Esophagus muscularis mucosa (tissue), 4 donors: Measurements from ENCODE around the gene PLXNB3. TPM values are rescaled to one million over a fixed set of nuclear protein-coding genes. Genes with fewer than 3 reads are reported as not detected.
"Not testable (repeated sequence)": the region's sequence is repeated elsewhere in the genome, so short reads cannot be mapped to it uniquely, and the experiment has no call there.

Experiments used
- DNase-seq: peaks from one replicate; pipeline ENCODE4 v3.0.0-alpha.2; 2017; ENCODE audit errors: extremely low spot score
- H3K27ac ChIP-seq, 4 donors: fragments of 200-600 bp; sonication (generic); replicated peaks in 1 of 4; 1 replicate in 3 of 4; 2 replicates in 1 of 4; pipeline ENCODE4 v1.5.1; 2016 to 2019; ENCODE audit warnings: mild to moderate bottlenecking in 1 of 4
- H3K27me3 ChIP-seq, 4 donors: fragments of 200-600 bp; sonication (generic); one replicate each; pipeline versions ENCODE4 v1.5.1 to v1.6.0; 2016 to 2019
- H3K36me3 ChIP-seq, 4 donors: fragments of 200-600 bp; sonication (generic); one replicate each; pipeline ENCODE4 v1.5.1; 2016 to 2019
- H3K4me1 ChIP-seq, 4 donors: fragments of 200-600 bp; sonication (generic); one replicate each; pipeline ENCODE4 v1.5.1; 2016 to 2019
- H3K4me3 ChIP-seq, 4 donors: fragments of 200-600 bp; sonication (generic); 1 replicate in 2 of 4; 2 replicates in 2 of 4; pipeline ENCODE4 v1.5.1; 2016 to 2019; ENCODE audit warnings: mild to moderate bottlenecking in 4 of 4, moderate library complexity in 1 of 4
- H3K9me3 ChIP-seq, 4 donors: fragments of 200-600 bp; sonication (generic); 1 replicate in 3 of 4; 2 replicates in 1 of 4; pipeline ENCODE4 v1.5.1; 2016 to 2019
- EP300 ChIP-seq: sonication (generic); formaldehyde crosslinking; IDR thresholded peaks from one replicate; pipeline ENCODE4 v1.6.1; 2017; ENCODE audit warnings: antibody characterized with exemption
- POLR2A ChIP-seq: fragments of 450-650 bp; IDR thresholded peaks from one replicate; pipeline ENCODE4 v1.6.1; 2017; ENCODE audit warnings: antibody characterized with exemption, moderate library complexity, mild to moderate bottlenecking, low read depth
- POLR2AphosphoS5 ChIP-seq, 2 donors: sonication (generic); formaldehyde crosslinking; IDR thresholded peaks; one replicate each; pipeline ENCODE4 v1.6.1; 2017; ENCODE audit warnings: antibody characterized with exemption in 2 of 2
- WGBS: methylation state at CpG from one replicate; pipeline ENCODE4 v1.1.5; 2018; 5-methylcytosine and 5-hydroxymethylcytosine counted together
- intact Hi-C: fragments of 100-400 bp; cut with DNase I; formaldehyde crosslinking; loops from one replicate; pipeline ENCODE4 v1.15.1; 2023
- total RNA-seq, 4 donors: library from RNA; depleted of rRNA; stranded (reverse); fragments of >200 nt; gene quantifications; one replicate each; pipeline versions ENCODE4 v1.1.0 to v1.2.1, GENCODE V29; 2016
- TF ChIP-seq, protein P1 (sequence below), 3 experiments: fragments of 200-600 bp in 2 of 3; fragments of 450-650 bp in 1 of 3; sonication (generic) in 2 of 3; IDR thresholded peaks; one replicate each; pipeline ENCODE4 v1.5.1; 2017 to 2019; ENCODE audit warnings: antibody characterized with exemption in 3 of 3, mild to moderate bottlenecking in 2 of 3, moderate library complexity in 1 of 3

Gene PLXNB3
- total RNA-seq, 4 donors from 2014 or later, result 6.1 to 21.9 (median 17.6) TPM

DNA sequence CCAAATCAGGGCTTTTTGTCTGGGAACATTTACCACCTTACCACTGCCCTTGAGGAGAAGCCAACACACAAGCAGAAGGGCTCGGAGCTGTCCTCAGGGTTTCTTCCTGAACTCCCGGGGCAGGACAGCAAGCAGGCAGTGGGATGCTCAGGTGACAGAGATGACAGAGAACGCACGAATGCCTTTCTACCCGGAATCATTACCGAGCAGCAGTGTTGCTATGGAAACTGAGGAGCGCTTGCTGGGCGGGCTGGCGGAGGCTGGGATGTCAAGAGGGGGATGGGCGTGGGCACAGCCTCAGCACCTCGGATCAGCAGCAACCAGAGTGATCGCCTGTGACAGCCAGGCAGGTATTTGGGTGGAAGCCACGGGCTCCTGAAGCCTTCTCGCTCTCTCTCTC is 48.2 kb downstream of the PLXNB3 start:
- Histone ChIP-seq H3K27ac (no peak overlapping the region), H3K36me3 (no peaks in the 10 kb centered on the region), H3K4me3 (no peak overlapping the region), H3K9me3 (peaks cover 0 to 4% (median 0%) of the 10 kb centered on the region in 4 donors), H3K4me1 (no peaks in the 10 kb centered on the region), H3K27me3 (no peaks in the 10 kb centered on the region)
- TF ChIP-seq POLR2A, result no peak
- TF ChIP-seq POLR2AphosphoS5 (IDR thresholded peaks at IDR 0.05), result no peak
- TF ChIP-seq EP300, result no peak
- TF ChIP-seq, protein P1, sequence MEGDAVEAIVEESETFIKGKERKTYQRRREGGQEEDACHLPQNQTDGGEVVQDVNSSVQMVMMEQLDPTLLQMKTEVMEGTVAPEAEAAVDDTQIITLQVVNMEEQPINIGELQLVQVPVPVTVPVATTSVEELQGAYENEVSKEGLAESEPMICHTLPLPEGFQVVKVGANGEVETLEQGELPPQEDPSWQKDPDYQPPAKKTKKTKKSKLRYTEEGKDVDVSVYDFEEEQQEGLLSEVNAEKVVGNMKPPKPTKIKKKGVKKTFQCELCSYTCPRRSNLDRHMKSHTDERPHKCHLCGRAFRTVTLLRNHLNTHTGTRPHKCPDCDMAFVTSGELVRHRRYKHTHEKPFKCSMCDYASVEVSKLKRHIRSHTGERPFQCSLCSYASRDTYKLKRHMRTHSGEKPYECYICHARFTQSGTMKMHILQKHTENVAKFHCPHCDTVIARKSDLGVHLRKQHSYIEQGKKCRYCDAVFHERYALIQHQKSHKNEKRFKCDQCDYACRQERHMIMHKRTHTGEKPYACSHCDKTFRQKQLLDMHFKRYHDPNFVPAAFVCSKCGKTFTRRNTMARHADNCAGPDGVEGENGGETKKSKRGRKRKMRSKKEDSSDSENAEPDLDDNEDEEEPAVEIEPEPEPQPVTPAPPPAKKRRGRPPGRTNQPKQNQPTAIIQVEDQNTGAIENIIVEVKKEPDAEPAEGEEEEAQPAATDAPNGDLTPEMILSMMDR (IDR thresholded peaks at IDR 0.05), result no peak
- no peak for DNase-seq
- intact Hi-C loops, result no loop called here
- WGBS, result 72% methylated on average over 12 of the region's 14 CpGs

DNA sequence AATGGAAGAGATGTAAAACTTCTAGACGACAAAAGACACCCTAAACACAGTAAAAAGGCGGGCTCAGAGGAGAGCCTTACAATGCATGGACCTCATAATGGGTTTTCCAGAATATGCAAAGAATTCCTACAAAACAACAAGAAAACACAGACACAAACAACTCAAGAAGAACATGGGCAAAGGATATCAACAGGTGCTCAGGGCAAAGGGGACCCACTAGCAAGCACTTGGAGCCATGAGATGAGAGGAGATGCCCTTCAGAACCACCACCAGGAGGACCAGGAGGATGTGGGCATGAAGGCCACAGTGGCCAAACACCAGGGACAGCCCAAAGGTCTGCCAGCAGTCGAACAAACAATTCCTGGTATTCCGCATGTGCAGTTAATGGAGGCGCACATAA is 49.1 kb downstream of the PLXNB3 start:
- TF ChIP-seq POLR2A (no peak), POLR2AphosphoS5 (IDR thresholded peaks at IDR 0.05) (no peak)
- TF ChIP-seq, protein P1 (IDR thresholded peaks at IDR 0.05), result no peak
- H3K9me3 ChIP-seq, result peaks cover 0 to 4% (median 0%) of the 10 kb centered on the region in 4 donors
- no peaks in the 10 kb centered on the region for H3K27me3 ChIP-seq
- no peak overlapping the region for H3K4me3 ChIP-seq
- H3K4me1 ChIP-seq, result no peaks in the 10 kb centered on the region
- intact Hi-C loops, result no loop called here
- no peak overlapping the region for H3K27ac ChIP-seq
- 92% methylated on average over 5 of the region's 5 CpGs for WGBS
- H3K36me3 ChIP-seq, result no peaks in the 10 kb centered on the region
- no peak for DNase-seq

DNA sequence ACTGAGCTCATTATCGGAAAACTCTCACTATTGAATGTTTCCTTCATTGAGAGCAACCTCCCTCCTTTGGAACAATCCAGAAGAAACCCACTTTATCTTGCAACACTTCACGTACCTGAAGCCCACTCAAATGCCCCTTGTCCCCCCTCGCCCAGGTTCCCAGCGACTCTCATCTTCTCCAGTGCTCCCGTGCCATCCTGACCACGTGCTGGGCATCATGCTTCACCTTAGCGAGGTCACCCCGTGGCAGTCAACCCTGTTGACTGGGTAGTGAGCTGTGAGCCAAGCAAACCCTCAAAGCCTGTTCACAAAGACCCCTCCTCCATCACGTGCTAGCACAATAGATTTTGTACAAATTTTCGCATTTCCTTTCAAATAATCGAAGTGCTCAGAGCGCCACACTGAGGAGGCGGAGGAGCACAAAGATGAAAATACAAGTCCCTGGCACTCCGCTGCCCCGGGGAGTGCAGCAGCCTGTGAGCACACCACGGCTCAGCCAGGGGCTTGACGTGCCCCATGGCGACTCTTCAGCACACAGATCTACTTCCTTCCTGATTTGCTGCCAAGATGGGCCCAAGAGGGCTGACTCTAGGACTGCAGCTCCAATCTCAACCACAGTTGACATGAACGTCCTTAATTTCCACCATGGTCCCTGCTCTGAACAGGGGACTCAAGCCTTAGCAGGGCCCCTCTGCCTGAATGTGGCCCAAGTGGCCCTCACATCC is 50.7 kb downstream of the PLXNB3 start:
- peaks cover 0 to 4% (median 0%) of the 10 kb centered on the region in 4 donors for H3K9me3 ChIP-seq
- no peak overlapping the region for H3K27ac ChIP-seq
- H3K4me3 ChIP-seq, result no peak overlapping the region
- H3K4me1 ChIP-seq, result peaks cover 0 to 16% (median 13%) of the 10 kb centered on the region in 4 donors
- no peaks in the 10 kb centered on the region for H3K36me3 ChIP-seq
- intact Hi-C loops, result no loop called here
- TF ChIP-seq POLR2AphosphoS5 (IDR thresholded peaks at IDR 0.05) (no peak), EP300 (no peak), POLR2A (no peak)
- TF ChIP-seq, protein P1 (IDR thresholded peaks at IDR 0.05), result no peak
- no peaks in the 10 kb centered on the region for H3K27me3 ChIP-seq
- 78% methylated on average over 19 of the region's 19 CpGs for WGBS
- no peak for DNase-seq

DNA sequence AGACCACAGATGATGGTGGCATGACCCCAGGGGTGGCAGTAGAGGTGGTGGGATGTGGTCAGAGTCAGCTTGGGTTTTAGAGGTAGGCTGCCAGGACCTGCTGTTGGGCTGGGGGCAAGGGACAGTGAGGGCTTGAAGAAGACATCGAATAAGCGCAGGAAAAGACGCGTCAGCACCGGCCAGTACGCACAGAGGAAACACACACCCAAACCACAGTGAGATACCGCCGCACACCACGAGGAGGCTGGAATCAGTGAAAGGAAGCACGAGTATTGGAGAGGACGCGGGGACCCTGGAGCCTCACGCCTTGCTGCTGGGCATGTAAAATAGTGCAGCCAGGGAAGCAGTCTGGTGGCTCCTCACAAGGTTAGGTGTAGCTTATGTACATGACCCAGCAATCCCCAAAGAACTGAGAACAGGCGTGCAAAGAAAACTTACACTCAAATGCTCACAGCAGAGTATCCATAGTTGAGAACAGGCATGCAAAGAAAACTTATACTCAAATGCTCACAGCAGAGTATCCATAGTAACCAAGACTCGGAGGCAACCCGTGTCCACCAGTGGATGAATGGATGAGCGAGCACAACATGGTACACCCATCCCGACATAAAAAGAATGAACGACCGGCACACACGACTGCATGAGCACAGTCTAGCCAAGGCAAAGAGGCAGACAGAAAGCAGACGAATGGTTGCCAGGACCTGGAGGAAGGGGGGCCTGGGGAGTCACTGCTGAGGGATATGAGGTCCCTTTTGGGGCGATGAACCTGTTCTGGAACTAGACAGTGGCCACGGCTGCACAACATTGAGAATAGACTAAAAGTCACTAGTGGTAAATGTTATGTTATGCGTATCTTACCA is 53.0 kb downstream of the PLXNB3 start:
- no peaks in the 10 kb centered on the region for H3K9me3 ChIP-seq
- no peaks in the 10 kb centered on the region for H3K36me3 ChIP-seq
- intact Hi-C loops, result no loop called here
- H3K4me3 ChIP-seq, result no peak overlapping the region
- H3K27me3 ChIP-seq, result no peaks in the 10 kb centered on the region
- TF ChIP-seq POLR2A (no peak), EP300 (no peak), POLR2AphosphoS5 (IDR thresholded peaks at IDR 0.05) (no peak)
- TF ChIP-seq, protein P1 (IDR thresholded peaks at IDR 0.05), result no peak
- WGBS, result 87% methylated on average over 25 of the region's 25 CpGs
- H3K4me1 ChIP-seq, result peaks cover 0 to 17% (median 14%) of the 10 kb centered on the region in 4 donors
- H3K27ac ChIP-seq, result no peak overlapping the region
- no peak for DNase-seq

DNA sequence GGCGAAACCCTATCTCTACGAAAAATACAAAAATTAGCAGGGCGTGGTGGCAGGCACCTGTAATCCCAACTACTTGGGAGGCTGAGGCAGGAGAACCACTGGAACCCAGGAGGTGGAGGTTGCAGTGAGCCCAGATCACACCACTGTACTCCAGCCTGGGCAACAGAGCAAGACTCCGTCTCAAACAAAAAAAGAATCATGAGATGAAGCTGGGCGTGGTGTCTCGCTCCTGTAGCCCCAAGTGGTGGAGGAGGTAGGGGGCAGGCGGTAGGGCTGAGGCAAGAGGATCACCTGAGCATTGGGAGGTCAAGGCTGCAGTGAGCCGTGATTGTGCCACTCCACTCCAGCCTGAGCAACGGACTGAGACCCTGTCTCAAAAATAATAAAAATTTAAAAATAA is 54.0 kb downstream of the PLXNB3 start:
- H3K36me3 ChIP-seq, DNase-seq, intact Hi-C loops, H3K27me3 ChIP-seq, H3K27ac ChIP-seq, H3K4me3 ChIP-seq, H3K9me3 ChIP-seq: not testable (repeated sequence)
- H3K4me1 ChIP-seq, result peaks cover 0 to 17% (median 14%) of the 10 kb centered on the region in 4 donors
- 87% methylated on average over 9 of the region's 9 CpGs for WGBS
